ENCODE results near the gene ZAR1.
"Not testable (repeated sequence)": the region's sequence is repeated elsewhere in the genome, so short reads cannot be mapped to it uniquely, and the experiment has no call there.

ZAR1 gene, protein sequence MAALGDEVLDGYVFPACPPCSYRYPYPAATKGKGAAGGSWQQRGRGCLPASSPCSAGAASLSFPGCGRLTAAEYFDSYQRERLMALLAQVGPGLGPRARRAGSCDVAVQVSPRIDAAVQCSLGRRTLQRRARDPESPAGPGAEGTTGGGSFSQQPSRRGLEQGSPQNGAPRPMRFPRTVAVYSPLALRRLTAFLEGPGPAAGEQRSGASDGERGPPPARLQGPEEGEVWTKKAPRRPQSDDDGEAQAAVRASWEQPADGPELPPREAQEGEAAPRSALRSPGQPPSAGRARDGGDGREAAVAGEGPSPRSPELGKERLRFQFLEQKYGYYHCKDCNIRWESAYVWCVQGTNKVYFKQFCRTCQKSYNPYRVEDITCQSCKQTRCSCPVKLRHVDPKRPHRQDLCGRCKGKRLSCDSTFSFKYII

GRCh38 chr4:48490012-48490679, at the start of gene ZAR1:
ZAR1 (plus strand) TSS chr4:48490252; CDS start chr4:48490292, 40 bp downstream.
- DNase-seq, result peak; percentile 22

GRCh38 chr4:48440914-48441313, 49.1 kb upstream of the ZAR1 start:
- not testable (repeated sequence) for DNase-seq

DNA sequence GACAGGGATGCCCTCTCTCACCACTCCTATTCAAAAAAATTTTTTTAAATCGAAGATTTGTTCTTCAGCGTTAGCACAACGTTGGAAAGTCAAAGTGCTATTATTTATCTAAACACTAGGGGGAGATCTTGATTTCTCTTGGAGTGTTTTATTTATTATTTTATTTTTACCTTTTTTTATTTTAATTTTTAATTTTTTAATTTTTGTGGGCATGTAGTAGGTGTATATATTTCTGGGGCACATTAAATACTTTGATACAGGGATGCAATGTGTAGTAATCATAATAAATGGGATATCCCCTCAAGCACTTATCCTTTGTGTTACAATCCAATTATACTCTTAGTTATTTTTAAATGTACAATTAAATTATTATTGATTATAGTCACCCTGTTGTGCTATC, 44.3 kb upstream of the ZAR1 start:
- peak; percentile 10 for DNase-seq

- DNase-seq, result no peak
Observed at GRCh38 chr4:48446642-48447041, 43.4 kb upstream of the ZAR1 start.

GRCh38 chr4:48449151-48449550, 40.9 kb upstream of the ZAR1 start:
- DNase-seq, result no peak

DNA sequence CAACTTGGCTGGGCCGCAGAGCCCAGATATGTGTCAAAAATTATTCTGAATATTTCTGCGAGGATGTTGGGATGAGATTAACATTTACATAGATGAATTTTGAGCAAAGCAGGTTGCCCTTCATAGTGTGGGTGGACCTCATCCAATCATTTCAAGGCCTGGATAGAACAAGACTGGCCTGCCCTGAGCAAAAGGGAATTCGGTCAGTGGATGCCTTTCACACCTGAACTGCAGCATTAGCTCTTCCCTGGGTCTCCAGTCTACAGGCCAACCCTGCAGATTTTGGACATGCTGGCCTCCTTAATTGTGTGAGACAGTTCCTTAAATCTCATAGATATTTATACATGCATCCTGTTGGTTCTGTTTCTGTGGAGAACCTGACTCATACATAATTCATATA, 39.3 kb upstream of the ZAR1 start:
- DNase-seq, result no peak

DNA sequence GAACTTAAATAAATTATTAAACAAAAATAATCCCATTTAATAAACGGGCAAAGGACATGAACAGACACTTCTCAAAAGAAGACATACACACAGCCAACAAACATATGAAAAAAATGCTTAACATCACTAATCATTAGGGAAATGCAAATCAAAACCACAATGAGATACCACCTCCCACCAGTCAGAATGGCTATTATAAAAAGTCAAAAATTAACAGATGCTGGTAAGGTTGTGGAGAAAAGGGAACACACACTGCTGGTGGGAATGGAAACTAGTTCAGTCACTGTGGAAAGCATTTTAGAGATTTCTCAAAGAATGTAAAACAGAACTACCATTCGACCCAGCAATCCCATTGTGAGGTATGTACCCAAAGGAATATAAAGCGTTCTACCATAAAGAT, 38.4 kb upstream of the ZAR1 start:
- DNase-seq, result not testable (repeated sequence)

- DNase-seq, result no peak
Observed at GRCh38 chr4:48454591-48454990, 35.5 kb upstream of the ZAR1 start.

- no peak for DNase-seq
Observed at GRCh38 chr4:48461000-48461399, 29.1 kb upstream of the ZAR1 start.

- no peak for DNase-seq
Observed at GRCh38 chr4:48462363-48462762, 27.7 kb upstream of the ZAR1 start.

DNA sequence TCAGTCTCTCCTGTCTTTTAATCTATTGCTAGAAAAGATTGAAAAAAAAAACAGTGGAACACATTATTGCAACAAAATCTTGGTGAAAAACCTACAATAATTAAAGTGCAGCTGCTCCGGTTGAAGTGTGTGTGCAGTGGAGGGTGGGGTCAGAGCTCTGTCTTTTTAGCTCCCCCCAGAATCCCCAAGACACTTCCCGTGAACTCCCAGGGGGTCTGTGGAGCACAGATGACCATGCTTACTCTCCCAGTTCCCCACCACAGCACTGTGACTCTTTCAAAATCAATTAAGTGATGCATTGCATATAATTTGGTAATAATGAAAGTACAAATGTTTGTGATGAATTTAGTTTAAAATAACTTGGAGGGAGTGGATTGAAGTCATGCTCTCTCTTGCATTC, 22.6 kb upstream of the ZAR1 start:
- no peak for DNase-seq

- DNase-seq, result no peak
Observed at GRCh38 chr4:48467891-48468290, 22.2 kb upstream of the ZAR1 start.

GRCh38 chr4:48470137-48470536, 19.9 kb upstream of the ZAR1 start:
- no peak for DNase-seq

DNA sequence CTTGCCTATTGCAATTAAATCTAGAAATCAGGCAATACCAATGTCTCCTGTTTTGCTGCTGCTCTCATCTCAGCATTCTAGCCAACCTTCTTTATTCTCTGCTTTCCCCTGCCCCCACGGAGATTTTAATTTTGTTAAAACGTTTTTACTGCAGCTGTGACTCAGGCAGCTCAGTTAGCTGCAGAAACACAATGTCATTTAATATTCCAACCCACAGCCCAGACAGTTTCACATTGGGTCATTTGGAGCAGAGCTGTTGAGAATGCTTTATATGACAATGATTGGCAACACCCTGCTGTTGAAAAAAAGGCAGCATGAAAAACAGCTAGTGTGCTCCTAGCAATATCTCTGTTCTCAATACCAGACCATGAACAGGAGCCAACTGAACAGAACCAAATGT, 19.5 kb upstream of the ZAR1 start:
- DNase-seq, result no peak

GRCh38 chr4:48472794-48473193, 17.3 kb upstream of the ZAR1 start:
- no peak for DNase-seq

GRCh38 chr4:48475770-48476169, 14.3 kb upstream of the ZAR1 start:
- no peak for DNase-seq

DNA sequence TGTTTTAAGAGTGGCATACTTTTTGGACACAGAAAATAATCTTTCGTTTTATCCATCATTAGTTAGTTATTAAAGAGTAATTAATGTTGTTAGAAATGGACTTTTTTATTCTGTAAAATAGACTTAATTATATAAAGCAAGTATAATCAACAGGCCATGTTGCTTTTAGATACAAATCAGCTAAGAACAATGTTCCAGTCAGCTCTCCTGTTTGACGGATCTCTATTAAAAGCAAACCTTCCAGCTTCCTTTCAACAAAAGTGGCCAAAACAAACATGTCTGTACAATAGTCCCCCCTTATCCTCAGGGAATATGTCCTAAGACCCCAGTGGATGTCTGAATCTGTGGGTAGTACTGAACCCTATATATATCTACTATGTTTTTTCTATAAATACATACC, 11.8 kb upstream of the ZAR1 start:
- DNase-seq, result no peak

GRCh38 chr4:48481581-48481980, 8.5 kb upstream of the ZAR1 start:
- no peak for DNase-seq

DNA sequence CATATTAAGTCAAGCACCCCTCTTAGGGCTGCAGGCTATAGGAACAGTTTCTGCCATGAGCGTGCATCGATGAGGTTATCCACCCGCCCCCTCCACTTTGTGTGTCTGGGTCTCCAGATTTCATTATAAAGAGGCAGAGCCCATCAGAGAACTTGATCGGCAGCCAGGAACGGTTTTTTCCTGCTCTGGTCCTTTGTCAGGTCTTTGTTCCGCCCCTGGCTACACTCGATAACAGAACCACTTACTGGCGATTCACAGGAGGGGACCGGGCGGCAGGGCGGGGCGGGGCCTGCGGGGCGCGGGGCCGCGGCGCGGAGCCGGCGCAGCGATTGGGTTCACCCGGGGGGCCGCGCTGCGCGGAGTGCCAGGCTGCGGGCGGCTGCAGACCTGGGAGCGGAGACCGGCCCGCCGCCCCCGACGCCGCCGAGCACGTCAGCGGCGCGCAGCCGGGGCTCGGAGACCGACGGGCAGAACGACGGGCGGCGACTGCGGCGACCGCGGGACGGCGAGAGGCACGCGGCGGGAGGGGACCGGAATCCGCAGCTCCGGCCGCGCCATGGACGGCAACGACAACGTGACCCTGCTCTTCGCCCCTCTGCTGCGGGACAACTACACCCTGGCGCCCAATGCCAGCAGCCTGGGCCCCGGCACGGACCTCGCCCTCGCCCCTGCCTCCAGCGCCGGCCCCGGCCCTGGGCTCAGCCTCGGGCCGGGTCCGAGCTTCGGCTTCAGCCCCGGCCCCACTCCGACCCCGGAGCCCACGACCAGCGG, 6.9 kb upstream of the ZAR1 start, which contains the start of gene SLC10A4:
TSS of gene SLC10A4 (plus strand) at position 338 of the 771 bp plus-strand sequence. CDS start at position 557, 219 bp downstream.
- DNase-seq, result peak; percentile 61

DNA sequence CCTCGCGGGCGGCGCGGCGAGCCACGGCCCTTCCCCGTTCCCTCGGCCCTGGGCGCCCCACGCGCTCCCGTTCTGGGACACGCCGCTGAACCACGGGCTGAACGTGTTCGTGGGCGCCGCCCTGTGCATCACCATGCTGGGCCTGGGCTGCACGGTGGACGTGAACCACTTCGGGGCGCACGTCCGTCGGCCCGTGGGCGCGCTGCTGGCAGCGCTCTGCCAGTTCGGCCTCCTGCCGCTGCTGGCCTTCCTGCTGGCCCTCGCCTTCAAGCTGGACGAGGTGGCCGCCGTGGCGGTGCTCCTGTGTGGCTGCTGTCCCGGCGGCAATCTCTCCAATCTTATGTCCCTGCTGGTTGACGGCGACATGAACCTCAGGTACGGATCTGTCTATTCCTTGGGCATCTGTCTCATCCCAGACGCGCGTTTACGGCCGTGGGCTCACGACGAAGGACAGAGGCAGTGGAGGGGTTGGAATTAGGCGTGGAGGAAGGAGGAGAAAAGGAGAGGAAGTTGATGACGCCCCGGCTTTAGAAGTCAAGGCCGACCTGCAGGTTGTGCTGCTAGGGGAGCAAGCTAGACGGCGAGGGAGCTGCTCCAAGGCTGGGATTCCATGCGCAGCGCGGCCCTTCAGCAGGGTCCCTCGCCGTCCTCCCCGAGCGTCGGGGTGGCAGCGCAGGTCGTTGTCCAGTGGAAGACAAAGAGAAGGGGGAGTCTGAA, 6.1 kb upstream of the ZAR1 start:
- no peak for DNase-seq

DNA sequence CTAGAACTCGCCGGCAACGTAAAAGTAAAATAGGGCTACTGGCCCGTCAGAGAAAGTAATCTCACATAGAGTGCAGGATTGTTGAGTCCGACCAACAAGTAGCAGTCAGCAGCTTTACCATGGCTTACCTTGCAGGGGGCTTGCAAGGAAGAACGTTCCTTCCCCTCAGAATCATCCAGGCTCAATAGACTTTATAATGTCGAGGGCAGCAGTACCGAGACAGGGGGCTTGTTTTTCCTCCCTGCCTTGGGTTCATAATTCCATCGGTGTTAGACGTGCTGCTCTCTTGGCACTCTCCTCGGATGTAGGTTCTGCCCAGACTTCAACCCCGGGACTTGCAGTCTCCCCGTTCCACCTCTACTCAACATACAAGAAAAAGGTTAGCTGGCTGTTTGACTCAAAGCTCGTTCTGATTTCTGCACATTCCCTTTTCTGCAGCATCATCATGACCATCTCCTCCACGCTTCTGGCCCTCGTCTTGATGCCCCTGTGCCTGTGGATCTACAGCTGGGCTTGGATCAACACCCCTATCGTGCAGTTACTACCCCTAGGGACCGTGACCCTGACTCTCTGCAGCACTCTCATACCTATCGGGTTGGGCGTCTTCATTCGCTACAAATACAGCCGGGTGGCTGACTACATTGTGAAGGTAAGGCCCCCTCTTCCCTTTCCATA, 5.4 kb upstream of the ZAR1 start:
- no peak for DNase-seq

DNA sequence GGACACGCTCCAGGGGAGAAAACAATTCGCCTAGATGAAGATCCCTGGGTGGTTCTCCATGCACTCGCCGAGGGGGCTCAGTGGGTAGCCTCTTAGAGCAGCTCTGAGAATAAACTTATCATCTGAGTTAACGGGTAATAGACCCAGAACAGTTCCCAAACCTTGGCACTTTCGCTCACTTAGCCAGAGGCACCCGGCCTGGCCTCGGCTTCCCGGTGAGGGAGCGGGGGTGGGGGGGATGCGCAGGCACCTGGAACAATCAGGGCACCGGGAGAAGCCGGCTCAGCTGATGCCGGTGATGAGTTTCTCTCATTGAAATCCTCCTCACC, 405 bp upstream of the ZAR1 start:
- DNase-seq, result peak; percentile 19

Measured in NCI-H345 (cell line).